Endothelial cell of hepatic sinusoid (primary cell): ENCODE data around the gene NKTR.

Source experiments
- in situ Hi-C: cut with HindIII; loops from 2 replicates; pipeline ENCODE4 v1.10.0; 2017; ENCODE audit warnings: low sequenced_read_pairs

The NKTR gene

DNA sequence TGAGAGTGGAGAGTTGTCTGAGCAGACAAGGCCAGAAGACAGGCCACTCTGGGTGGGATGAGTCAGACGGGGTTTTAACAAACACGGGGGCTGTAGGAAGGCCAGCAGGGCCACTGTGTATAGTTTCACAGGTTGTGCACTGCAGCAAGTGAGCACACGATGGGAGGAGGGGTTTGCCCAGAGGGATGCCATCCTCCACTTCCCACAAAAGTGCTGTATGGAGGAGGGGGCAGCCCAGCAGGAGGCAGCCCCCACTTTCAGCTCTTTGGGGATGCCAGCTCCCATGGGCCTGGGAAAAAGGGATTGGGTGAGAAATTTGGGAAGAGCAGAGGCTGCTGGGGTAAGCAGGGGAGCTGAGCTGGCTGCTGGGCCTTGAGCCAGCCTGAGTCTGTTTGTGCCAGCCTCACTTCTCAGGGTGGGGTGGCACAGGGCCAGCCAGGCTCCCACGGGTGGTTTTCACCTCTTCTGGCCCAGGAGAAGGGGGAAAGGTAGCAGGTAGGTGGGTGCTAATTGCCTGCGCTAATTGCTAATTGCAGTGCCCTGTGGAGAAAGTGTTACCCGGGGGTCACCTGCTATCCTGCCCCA lies 59.7 kb downstream of the NKTR start:
- in situ Hi-C loops: loop anchor here (5.0 kb wide), 2 partner anchors 52 to 107 kb away; no protein-coding TSS in a partner anchor

DNA sequence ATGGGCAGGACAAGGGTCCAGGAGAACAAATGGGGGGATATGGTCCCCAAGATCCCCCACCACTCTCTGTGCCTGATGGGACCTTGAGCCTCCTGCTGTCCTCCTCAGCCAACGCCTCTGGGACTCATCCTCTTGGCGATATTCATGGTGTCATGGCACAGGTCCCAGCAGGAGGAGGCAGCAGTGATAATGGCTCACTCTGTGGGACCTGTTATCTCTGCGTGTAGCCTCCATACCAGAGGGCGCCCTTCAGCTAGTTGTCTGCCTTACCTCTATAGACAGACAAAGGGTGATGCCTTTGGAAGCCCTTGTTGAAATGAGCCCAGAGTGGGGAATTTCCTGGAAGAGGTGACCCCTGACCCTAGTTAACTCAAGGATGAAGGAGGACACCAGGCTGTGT lies 60.4 kb downstream of the NKTR start:
- in situ Hi-C loops: loop anchor here (5.0 kb wide), 2 partner anchors 51 to 106 kb away; no protein-coding TSS in a partner anchor

DNA sequence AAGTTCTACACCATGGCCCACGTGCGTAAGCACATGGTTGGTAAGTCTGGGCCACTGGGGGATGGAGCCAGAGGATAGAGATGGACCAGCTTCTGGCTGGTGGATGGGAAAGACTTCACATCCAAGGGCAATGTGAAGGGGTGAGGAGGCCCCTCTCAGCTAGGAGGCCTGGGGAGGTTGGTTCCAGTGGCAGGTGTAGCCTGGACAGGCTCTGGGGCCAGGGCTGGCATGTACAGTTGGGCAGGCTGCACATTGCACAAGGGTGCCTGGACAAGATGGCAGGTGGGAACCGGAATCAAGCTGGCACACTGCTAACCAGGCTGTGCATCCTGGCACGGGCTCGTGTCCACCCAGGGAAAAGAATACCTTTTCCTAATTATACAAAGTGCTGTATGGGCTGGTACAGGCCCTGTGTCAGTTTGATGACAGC lies 61.1 kb downstream of the NKTR start:
- in situ Hi-C loops: loop anchor here (5.0 kb wide), 2 partner anchors 51 to 106 kb away; no protein-coding TSS in a partner anchor

DNA sequence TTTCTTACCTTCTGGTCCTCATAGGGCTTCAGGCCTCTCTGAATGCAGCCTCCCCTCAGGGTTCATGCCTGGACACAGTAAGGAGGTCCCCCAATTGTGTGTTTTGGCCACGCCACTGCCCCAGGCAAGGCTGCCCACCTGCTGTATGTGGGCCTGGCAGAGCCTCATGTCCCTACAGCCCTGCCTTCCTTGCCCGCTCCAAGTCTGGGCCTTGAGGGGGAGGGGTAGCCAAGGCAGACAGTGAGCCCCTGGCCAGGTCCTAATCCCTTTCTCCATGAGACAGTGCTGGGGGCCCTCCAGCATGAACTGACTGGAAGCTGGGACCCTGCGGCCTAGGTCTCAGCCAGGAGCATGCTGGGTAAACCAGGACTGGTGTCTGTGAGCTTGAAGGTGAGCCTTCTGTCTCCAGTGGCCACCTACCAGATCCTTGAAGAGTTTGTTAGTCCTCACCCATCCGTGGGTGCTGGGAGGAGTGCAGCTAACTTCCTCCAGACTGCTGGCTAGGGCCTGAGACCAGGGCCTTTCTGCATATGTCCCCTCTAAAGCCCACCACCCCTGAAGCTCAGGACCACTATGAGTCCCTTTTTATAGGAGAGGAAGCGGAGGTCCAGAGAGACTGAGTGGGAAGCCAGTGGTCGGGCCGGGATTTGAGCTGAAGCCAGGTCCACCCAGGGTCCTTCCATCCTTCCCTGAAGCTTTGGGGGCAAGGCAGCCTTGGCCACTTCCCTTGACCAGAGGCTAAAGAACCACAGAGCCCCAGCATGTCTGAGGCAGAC lies 61.7 kb downstream of the NKTR start:
- in situ Hi-C loops: loop anchor here (5.0 kb wide), 2 partner anchors 50 to 105 kb away; no protein-coding TSS in a partner anchor

DNA sequence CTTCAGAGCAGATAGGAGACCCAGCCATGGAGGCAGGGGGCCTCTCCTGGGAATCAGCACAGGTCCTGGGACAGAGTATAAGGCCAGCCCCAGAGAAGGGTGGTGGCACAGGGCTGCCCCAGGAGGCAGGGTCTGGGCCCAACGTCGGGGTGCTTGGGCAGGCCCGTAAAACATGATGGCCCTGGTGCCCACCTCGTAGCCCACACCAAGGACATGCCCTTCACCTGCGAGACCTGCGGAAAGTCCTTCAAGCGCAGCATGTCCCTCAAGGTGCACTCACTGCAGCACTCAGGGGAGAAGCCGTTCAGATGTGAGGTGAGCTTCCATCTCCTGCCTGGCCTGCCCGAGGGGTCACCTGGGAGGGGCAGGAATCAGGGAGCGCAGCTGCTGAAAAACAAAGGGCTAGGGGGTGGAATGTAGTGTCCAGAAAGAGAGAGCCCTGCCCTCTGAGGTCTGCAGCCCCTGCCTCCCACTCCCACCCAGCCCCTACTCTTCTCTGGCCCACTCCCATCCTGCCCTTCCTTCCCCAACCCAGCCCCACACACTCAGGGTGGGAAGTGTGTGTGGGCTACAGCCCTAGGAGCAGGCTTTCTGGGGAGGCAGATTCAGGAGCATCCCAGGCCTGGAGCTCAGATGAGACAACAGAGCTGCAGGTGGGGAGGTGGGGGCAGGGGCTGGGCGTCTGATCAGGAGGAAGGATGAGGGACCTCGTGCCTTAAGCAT lies 62.5 kb downstream of the NKTR start:
- in situ Hi-C loops: loop anchor here (5.0 kb wide), 2 partner anchors 49 to 104 kb away; no protein-coding TSS in a partner anchor

DNA sequence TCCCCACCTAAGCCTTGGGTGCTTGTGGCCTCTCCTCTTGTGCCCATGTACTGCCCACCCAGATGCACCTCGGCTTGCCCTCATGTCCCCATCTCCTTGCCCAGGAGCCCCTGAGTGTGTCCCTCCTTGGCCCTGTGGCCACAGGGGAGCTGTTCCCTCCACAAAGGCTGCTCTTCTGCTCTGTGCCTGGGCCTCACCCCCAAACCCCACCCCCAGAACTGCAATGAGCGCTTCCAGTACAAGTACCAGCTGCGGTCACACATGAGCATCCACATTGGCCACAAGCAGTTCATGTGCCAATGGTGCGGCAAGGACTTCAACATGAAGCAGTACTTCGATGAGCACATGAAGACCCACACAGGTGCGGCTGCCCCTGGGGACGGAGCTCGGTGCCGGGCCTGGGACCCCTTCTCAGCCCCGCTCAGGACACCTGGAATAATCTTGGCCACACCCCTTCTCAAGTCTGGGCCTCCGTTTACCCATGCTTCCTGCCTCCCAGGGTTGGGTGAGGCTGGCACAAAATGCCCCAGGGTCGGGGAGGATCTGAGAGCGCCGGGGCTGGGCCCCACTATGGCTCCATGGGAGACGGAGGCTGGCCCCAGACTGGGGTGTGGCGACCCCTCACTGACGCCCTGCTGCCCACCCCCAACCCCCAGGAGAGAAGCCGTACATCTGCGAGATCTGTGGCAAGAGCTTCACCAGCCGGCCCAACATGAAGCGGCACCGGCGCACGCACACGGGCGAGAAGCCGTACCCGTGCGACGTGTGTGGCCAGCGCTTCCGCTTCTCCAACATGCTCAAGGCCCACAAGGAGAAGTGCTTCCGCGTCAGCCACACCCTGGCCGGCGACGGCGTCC lies 63.3 kb downstream of the NKTR start:
- in situ Hi-C loops: loop anchor here (5.0 kb wide), 2 partner anchors 48 to 103 kb away; no protein-coding TSS in a partner anchor

DNA sequence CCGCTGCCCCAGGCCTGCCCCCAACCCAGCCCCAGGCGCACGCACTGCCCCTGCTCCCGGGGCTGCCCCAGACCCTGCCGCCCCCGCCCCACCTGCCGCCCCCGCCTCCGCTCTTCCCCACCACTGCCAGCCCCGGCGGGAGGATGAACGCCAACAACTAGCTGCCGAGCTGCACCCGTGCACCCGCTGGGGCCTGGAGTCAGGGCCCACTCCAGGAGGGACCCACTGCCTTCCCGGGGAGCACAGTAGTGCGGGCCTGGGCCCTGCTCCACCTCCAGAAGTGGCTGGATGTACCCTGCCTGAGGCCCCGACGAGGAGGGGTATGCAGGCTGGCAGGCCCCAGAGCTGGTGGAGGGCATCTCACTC lies 63.9 kb downstream of the NKTR start:
- in situ Hi-C loops: loop anchor here (5.0 kb wide), 2 partner anchors 48 to 103 kb away; no protein-coding TSS in a partner anchor

DNA sequence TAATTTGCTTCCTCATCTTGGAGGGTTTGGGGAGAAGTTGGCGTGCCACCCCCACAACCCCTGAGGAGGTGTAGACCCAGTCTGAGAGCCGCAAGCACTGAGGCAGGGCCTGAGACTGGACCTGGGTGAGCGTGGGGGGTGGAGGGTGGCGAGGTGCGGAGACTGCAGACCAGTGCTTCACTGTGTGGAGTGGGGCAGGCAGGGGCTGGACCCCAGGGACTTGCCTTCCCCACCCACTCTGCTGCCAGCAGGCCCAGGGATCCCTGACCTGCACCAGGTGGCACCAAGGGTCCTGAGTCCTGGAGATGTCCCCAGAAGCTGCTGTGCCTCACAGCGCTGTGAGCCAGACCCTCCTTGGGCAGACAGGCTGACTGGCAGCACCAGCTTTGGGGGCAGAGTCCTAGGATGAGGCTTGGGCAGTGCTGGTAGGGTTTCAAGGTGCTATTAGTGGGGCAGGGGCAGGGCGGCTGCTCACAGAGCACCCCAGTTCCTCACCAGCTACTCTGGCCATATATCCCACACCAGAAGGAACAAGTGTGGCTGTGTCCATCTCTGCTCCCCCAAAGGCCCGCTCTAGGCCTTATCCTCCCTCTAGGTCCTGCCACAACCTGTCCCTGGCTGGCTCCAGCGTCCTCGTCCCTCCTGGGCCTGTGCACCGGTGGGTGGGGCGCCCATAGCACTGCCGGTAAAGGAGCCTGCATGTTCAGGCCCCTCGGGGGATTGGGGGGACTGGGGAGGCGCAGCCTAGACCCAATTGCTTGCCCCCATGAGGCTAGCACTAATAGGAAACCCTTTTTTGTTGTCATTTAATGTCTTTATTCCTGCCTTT lies 64.8 kb downstream of the NKTR start:
- in situ Hi-C loops: no loop called here

DNA sequence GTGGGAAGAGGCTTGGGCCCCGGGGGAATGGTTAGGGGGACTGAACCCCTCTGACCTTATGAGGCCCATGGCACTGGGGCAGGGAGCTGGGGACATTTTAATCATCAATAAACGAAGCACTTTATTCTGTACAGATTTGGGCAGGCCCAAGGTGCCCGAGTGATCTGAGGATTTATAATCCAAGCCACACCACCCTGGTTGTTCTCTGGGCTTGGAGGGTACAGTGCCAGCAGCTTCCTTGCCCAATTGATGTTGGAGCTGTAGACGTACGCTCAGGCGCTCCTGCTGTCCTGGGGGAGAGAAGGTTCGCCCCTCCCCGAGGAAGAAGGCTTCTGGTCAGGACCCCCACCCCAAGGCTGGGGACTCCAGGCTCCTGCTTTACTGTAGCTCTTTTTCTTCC lies 65.5 kb downstream of the NKTR start:
- in situ Hi-C loops: no loop called here

DNA sequence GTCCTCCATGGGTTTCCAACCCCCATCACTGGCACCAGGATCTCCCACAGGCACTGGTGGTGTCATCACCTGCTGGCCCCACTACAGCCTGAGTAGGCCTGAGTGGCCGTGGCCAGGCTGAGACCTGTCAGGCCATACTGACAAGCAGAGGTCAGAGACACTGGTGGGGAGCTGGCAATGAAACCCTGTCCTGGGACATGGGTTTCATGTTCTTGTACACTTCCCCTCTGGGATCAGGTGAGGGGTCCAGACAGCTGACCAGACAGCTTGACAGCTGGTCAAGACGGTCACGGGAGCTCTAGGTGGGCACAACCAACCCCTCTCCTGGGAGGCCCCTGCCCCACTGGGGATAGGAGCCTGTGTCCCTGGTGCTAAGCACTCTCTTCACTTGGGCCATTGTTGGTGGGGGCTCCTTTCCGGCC lies 66.1 kb downstream of the NKTR start:
- in situ Hi-C loops: no loop called here

DNA sequence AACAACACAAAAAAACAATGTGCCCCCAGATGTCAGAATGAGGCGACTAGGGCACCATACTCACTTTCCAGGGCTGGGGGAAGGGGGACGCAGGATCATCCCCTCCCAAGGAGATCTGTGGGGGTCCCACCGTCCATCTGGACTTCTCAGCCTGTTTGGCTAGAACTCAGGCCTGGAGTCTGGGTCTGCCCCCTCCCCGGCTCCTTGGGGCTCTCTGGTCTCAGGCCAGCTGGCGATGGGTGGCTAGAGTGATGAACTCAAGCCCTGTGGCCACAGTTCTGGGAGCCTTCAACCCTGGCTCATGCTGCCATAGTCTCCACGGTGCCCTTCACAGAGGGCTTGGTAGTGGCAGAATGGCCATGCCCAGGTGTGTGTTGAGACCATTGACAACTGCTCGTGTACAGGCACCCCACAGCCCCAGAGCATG lies 66.6 kb downstream of the NKTR start:
- in situ Hi-C loops: no loop called here

DNA sequence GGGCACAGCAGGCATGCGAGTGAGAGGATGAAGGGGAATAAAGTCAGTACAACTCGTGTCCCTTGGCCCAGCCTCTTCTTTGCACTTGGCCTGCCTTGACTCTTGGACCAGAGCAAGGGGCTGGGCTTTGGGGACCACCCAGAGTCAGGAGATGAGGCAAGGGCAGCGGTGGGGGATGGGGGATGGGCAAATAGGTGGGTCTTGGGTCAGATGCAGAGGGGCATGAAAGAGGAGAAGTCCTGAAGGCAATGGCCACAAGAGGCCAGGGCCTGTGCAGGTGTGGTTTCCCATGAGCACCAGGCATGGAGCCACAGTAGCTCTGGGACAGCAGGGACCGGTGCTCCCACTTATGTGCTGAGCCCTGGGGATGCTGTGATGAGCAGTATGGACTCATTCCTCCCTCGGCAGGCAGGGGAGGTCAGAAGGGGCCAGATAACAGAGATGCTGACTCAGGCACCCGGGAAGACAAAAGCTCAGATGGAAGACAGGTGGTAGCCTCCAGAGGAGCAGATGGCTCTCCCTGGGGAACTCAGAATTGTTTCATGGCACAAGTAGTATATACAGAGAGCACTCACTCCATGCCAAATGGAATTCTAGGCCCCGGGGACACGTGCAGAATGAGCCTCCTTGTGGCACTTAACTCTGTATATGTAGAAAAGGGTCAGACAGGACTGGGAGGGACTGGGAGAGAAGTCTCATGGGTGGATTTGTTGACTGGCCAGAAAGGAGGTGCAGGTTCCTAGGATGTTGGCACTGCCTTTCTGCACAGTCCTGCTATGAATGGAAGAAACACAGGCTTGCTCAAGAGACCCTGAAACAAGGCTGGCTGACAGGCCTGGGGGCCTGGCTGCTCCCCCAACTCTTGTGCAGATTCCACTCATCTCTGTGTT lies 67.3 kb downstream of the NKTR start:
- in situ Hi-C loops: no loop called here

DNA sequence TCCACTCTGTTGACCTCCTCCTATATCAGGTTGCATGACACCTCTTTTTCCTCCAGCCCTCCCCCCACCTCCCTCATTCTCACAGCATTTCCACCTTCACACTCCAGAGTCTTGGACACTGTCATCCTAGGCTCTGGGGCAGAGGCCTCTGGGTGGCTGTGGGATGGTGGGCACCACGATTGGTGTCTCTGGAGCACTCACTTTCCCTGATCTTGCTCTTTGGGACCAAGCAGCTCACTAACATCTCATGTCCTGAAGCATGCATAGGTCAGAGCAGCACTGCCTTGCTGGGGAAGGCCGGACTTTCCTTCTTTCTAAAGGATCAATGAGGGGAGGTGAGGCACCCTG lies 67.9 kb downstream of the NKTR start:
- in situ Hi-C loops: no loop called here

DNA sequence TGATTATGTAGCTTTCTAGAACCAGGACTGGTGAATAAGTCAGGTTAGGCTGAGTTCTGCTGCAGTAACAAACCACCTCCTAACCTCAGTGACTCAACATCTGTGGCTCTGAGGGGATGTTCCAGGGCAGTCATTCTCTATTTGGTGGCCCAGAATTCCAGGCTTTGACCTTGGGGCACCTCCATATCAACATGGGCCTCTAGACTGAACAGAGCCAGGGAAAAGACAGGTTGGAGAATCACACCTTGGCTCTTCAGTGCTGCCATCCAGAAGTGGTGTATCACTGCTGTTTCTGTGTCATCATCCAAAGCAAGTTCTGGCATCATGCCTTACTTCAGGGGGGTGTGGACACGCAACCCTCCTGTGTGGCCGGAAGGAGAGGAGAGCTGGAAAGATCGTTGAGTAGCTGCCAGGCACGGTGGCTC lies 68.3 kb downstream of the NKTR start:
- in situ Hi-C loops: no loop called here

DNA sequence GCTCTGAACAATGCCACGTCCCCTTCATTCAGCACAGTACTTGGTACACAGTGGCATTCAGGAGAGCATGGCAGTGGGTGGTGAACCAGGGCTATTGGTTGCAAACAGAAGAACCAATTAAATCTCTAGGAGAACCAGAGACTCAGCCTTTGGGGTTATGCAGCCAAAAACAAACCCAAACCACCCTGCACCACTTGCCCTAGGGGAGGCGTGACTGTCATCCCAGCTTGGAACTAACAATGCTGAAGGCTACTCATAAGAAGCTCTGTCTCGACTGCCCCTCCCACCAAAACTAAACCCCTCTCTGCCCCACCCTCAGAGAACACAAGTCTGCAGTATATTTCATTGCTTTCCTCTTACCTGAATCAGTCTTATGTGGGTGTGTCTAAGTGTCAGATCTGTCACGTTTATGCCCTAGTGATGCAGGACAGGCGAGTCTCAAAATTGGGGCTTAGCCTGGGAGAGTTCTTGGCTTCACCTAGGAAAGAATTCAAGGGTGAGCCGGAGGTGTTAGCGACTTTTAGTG lies 69.6 kb downstream of the NKTR start:
- in situ Hi-C loops: no loop called here

DNA sequence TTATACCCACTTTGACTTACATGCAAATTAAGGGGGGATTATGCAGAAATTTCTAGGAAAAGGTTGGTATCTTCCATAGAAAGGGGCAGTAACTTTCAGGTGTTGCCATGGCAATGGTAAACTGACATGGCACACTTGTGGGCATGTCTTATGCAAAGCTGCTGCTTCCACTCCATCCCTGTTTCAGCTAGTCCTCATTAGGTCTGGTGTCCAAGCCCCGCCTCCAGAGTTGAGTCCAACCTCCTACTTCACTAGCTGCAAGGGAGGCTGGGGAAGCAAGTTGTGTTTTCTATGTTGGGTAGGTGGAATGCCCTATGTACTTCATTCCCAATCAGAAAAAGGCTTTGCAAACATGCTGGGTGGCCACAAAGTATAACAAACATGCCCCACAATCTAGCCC lies 70.2 kb downstream of the NKTR start:
- in situ Hi-C loops: no loop called here

DNA sequence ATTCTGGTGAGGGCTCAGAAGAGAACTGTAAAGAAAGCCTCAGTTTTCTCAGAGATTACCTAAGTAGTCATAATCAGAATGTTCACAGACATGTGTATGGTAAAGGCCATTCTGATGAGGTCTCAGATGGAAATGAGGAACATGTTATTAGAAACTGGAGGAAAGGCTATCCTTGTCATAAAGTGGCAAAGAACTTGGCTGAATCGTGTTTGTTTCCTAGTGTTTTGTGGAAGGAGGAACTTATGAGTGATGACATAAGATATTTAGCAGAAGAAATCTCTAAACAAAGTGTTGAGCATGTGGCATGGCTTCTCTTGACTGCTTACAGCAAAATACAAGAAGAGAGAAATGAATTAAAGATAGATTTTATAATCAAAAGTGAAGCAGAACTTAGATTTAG lies 72.0 kb downstream of the NKTR start:
- in situ Hi-C loops: no loop called here

DNA sequence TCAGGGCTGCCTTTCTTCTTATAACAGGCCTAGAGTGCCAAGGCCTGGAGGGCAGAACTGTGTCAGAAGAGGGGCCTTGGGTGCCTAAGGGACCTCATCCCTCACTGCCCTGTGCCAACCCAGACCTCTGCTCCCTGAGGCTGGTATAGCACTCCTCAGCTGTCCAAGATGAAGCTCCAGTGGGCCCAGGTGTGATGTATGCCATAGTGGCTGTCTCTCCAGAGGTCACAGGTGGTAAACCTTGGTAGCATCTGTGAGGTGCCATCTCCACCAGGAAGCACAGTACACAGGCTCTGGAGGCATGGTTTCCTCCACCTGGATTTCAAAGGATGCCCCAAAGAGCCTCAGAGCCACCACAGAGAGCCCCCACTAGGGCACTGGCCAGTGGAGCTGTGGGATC lies 72.6 kb downstream of the NKTR start:
- in situ Hi-C loops: no loop called here

DNA sequence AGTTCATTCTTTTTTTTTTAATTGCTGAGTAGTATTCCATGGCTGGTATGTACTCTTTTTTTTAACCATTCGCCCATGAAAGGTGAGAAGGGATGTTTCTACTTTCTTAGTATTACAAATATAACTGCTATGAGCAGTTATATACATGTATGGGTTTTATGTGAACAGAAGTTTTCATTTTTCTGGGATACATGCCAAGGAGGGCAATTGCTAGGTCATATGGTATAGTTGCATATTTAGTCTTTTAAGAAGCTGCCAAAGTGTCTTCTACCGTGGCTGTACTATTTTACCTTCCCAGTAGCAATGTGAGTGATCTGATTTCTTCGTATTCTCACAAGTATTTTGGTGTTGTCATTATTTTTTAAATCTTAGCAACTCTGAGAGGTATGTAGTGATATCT lies 73.7 kb downstream of the NKTR start:
- in situ Hi-C loops: no loop called here
